OCI-LY7 (cell line): ENCODE measurements around the gene PDSS2.

Source experiments
- EZH2phosphoT487 ChIP-seq: fragments of 200-600 bp; sonication (generic); IDR thresholded peaks from 2 replicates; pipeline ENCODE4 v1.6.1; 2018; ENCODE audit warnings: low read depth, borderline replicate concordance, mild to moderate bottlenecking, mixed run types, antibody characterized with exemption, low read length, moderate library complexity, mixed read lengths
- TF ChIP-seq, protein P1 (sequence below): fragments of 200-600 bp; sonication (generic); conservative IDR thresholded peaks from 2 replicates; pipeline ENCODE4 v1.5.1; 2014; ENCODE audit warnings: mild to moderate bottlenecking, antibody characterized with exemption, low read length, moderate library complexity, mixed read lengths

DNA sequence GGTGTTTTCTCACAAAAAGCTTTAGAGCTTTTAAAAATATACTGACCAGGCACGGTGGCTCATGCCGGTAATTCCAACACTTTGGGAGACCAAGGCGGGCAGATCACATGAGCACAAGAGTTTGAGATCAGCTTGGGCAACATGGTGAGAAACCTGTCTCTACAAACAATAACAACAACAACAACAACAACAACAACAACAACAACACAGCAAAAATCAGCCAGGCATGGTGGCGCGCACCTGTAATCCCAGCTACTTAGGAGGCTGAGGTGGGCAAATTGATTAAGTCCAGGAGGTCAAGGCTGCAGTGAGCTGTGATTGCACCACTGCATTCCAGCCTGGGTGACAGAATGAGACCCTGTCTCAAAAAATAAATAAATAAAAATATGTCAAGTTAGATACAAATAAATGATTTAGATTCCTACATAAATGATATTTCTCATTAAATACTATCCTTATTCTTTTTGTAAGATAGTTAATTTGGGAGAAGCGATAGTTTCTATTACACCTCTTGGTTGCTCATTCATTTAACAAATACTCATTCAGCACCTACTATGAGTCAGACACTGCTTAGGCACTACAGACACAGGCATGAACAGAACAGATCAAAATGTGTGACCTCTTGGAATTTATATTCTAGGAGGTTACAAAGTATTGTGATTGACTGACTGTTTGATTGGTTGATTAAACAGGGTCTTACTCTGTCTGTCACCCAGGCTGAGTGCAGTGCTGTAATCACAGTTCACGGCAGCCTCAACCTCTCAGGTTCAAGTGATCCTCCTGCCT, 260.5 kb downstream of the PDSS2 start:
- TF ChIP-seq, protein P1, sequence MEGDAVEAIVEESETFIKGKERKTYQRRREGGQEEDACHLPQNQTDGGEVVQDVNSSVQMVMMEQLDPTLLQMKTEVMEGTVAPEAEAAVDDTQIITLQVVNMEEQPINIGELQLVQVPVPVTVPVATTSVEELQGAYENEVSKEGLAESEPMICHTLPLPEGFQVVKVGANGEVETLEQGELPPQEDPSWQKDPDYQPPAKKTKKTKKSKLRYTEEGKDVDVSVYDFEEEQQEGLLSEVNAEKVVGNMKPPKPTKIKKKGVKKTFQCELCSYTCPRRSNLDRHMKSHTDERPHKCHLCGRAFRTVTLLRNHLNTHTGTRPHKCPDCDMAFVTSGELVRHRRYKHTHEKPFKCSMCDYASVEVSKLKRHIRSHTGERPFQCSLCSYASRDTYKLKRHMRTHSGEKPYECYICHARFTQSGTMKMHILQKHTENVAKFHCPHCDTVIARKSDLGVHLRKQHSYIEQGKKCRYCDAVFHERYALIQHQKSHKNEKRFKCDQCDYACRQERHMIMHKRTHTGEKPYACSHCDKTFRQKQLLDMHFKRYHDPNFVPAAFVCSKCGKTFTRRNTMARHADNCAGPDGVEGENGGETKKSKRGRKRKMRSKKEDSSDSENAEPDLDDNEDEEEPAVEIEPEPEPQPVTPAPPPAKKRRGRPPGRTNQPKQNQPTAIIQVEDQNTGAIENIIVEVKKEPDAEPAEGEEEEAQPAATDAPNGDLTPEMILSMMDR, result no peak
- no peak for TF ChIP-seq EZH2phosphoT487
